ENCODE measurements around the gene ZSCAN29. TPM values are rescaled to one million over a fixed set of nuclear protein-coding genes. Genes with fewer than 3 reads are reported as not detected.
"Not testable (repeated sequence)": the region's sequence is repeated elsewhere in the genome, so short reads cannot be mapped to it uniquely, and the experiment has no call there.

Gene ZSCAN29
- total RNA-seq: 10 to 100 TPM; 23.2 to 26.8 TPM

DNA sequence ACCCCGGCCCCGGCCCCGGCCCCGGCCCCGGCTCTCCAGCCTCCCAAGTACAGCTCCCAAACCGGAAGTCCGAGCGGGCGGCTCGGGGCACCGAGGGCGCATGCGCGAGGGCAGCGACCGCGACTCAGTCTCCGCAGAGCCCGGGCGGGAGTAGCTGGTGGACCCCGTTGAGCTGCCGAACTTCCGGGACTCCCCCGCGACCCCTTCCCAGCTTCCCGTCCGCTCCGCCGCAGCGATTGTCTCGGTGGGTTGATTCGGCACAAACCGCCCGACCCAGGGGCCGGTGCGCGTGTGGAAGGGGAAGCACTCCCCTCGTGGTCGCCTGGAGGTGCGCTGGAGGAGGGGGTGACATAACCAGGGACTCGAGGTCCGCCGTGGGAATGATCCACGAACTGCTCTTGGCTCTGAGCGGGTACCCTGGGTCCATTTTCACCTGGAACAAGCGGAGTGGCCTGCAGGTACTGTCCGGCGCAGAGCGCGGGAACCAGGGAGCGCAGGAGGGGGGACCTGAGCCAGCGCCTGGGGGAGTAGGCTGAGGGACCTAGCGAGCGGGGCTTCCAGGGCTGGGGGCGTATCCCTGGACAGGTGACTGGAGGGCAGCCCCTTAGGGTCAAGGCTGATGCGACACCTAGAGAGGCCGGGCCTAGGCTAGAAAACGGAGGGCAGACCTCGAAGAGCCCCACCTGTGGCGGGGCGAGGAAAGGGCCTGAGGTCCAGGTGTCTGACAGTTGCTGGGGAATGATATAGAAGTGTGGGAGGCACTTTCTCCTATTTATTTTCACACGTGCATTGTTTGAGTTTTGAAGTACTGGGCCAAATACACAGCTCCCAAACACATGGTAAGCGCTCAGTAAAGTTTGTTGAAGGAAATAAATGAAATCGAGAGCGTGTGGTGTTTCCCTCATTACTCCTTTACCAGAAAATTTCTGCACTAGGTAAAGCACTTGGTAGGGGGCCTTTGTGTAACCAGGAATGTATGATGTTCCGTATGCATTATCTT lies at the start of gene ZSCAN29, which contains the start of gene TUBGCP4:
ZSCAN29 (minus strand) TSS at position 69 of the 1,000 bp plus-strand sequence. CDS start 1,130 bp downstream, outside the sequence.
TUBGCP4 (plus strand) TSS at position 127 of the 1,000 bp plus-strand sequence; CDS start at position 381, 254 bp downstream.
- Mint-ChIP-seq H3K4me1 (peaks cover 44% of the 10 kb centered on the region), H3K36me3 (peaks cover 52% of the 10 kb centered on the region), H3K9me3 (peaks cover 28% of the 10 kb centered on the region), H3K27ac (peak within 1 kb of the TSS; percentile 89), H3K4me3 (peak within 1 kb of the TSS; percentile 91), H3K27me3 (no peaks in the 10 kb centered on the region)
- DNase-seq: peak; percentile 88

DNA sequence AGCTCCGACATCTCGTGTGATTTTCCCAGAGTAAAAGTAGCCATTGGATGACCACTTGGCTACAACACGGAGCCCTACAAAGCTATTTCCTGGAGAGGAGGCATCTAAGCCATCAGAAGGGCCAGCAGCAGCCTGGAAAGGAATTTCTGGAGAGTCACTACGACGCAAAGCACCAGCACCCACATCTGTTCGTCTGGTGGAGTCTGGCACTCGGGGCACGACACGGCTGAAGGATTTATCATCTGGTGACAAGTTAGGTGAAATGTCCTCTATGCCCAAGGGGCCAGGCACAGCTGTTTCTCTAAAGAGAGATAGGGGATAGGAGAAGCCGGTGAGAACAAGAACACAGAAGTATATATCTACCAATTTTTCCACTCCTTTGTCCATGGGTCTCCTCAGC lies 49.6 kb upstream of the ZSCAN29 start:
- DNase-seq: no peak
- Mint-ChIP-seq H3K27ac (no peak overlapping the region), H3K4me3 (no peak overlapping the region), H3K36me3 (peaks cover 19% of the 10 kb centered on the region), H3K9me3 (no peaks in the 10 kb centered on the region), H3K27me3 (no peaks in the 10 kb centered on the region), H3K4me1 (peaks cover 9% of the 10 kb centered on the region)

DNA sequence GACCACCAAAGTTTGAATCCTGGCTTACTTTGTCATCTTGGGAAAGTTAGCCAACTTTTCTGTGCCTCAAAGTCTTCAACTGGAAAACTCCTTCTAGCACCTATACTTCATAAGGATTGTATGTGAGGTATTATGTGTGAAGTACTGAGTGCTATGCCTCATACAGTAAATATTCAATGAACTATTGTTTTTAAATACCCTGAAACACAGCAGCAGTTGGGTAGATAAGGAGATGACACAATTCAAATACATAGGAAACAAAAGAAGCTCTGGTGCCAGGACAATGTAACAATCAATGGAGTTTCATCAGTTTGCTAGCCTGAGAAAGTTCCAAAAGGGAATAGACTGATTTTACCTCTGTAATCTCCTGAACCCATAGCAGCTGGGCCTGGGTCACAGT lies 43.4 kb upstream of the ZSCAN29 start:
- Mint-ChIP-seq H3K36me3 (peaks cover 9% of the 10 kb centered on the region), H3K4me3 (no peak overlapping the region), H3K9me3 (no peaks in the 10 kb centered on the region), H3K27ac (peak overlapping the region; percentile 63), H3K27me3 (no peaks in the 10 kb centered on the region), H3K4me1 (no peaks in the 10 kb centered on the region)
- no peak for DNase-seq

DNA sequence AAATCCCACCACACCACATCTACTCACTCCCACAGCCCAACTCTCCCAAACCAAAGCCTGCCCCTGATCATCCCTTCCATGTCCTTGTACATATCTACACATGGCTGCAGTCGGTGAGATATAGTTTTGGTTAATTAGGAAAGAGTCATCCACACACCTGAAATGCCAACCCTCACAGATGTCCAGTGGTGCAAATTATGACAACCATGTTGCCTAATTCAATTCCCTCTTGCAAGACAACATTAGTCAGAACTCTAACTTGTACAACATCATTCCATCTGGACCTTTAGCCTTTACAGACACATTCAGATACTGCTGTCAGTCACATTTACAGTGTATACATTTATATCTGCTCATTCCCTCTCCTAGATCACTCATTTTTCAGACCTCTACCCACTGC lies 41.3 kb upstream of the ZSCAN29 start:
- no peak for DNase-seq
- peaks cover 8% of the 10 kb centered on the region for H3K36me3 Mint-ChIP-seq
- no peak overlapping the region for H3K27ac Mint-ChIP-seq
- H3K4me1 Mint-ChIP-seq: no peaks in the 10 kb centered on the region
- H3K9me3 Mint-ChIP-seq: no peaks in the 10 kb centered on the region
- H3K27me3 Mint-ChIP-seq: no peaks in the 10 kb centered on the region
- H3K4me3 Mint-ChIP-seq: no peak overlapping the region

DNA sequence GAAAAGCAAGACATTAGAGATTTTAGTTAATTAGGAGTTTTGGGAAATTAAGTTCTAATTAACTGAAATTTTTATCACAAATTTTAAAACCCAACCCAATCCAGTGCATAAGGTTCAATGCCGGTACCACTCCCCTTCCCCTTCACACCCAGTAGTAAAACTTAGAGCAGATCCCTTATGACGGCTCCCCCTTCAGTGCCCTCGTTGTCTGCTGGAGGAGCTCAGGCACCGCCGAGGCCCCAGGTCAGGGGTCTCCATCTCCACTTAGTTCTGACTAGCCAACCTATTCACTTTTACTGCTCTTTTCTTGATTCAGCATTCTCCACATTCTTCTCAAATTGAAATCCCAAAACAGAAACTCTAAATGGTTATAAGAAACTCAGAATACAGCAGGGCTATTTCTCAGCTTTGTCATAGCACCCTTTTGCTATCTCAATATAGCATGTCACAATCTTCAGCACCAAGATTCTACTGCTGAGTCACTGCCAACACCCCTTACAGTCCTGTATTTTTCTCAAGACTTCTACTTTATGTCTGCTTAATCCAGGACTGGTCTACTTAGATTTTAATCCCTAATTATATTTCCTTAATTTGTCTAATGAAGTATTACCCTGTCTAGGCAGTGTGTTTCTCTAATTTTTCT lies 39.9 kb upstream of the ZSCAN29 start:
- H3K4me1 Mint-ChIP-seq: no peaks in the 10 kb centered on the region
- H3K27me3 Mint-ChIP-seq: no peaks in the 10 kb centered on the region
- H3K36me3 Mint-ChIP-seq: peaks cover 12% of the 10 kb centered on the region
- no peak overlapping the region for H3K4me3 Mint-ChIP-seq
- peak overlapping the region; percentile 57 for H3K27ac Mint-ChIP-seq
- no peaks in the 10 kb centered on the region for H3K9me3 Mint-ChIP-seq
- DNase-seq: no peak

DNA sequence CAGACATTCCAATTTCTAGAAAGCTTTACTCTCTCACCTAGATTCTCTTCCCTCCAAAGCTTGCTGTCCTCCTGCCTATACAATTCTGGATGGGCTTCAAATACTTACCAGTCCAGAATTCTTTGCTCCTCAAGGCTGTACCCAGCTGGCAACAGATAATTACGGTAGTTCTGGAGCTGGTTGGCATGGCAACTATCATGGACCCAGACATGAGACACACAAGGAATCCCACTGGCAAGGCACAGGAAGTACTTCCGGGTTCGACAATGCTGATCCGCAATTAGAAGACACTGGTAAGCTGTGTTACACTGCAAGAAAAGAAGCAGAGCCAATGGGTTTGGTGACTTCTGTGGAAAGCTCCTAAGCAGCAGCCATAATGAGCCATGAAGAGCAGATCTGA lies 37.9 kb upstream of the ZSCAN29 start:
- DNase-seq: no peak
- H3K4me3 Mint-ChIP-seq: no peak overlapping the region
- H3K9me3 Mint-ChIP-seq: no peaks in the 10 kb centered on the region
- no peaks in the 10 kb centered on the region for H3K4me1 Mint-ChIP-seq
- H3K36me3 Mint-ChIP-seq: peaks cover 20% of the 10 kb centered on the region
- H3K27ac Mint-ChIP-seq: no peak overlapping the region
- no peaks in the 10 kb centered on the region for H3K27me3 Mint-ChIP-seq

DNA sequence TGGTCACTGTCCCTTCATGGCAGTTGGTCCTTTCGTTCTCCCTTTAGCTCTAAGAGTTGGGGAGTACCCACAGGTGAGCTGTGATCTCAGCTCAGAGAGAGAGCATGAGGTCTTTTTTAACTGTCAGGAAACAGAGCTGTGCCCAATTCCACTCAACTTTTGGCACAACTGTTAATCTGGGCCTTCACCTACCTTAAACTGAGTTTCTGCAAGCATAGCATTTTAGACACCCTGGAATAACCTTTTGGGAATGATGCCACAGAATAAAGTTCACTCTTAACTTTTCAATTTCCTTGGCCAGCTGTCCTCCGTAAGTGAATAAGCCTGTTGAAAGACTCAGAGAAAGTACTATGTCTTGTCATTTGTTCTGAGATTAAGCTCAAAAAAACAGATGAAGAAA lies 36.0 kb upstream of the ZSCAN29 start:
- Mint-ChIP-seq H3K27me3 (no peaks in the 10 kb centered on the region), H3K4me3 (no peak overlapping the region), H3K36me3 (peaks cover 24% of the 10 kb centered on the region), H3K4me1 (no peaks in the 10 kb centered on the region), H3K9me3 (no peaks in the 10 kb centered on the region), H3K27ac (no peak overlapping the region)
- no peak for DNase-seq

DNA sequence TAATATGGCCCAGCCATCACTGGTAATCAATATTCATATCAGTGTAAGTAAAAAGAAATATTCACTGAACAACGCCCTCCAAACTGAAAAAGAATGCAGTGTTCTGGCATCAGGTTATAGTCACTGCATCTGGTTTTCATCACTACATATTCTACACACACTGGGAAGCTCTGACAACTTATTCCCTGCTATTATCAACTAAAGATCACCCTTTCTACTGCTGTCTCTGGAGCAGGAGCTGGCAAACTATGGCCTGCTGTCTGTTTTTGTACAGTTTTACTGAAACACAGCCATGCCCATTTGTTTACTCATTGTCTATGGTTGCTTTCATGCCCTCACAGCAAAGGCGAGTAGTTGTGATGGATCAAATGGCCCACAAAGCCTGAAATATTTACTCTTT lies 35.3 kb upstream of the ZSCAN29 start:
- DNase-seq: no peak

DNA sequence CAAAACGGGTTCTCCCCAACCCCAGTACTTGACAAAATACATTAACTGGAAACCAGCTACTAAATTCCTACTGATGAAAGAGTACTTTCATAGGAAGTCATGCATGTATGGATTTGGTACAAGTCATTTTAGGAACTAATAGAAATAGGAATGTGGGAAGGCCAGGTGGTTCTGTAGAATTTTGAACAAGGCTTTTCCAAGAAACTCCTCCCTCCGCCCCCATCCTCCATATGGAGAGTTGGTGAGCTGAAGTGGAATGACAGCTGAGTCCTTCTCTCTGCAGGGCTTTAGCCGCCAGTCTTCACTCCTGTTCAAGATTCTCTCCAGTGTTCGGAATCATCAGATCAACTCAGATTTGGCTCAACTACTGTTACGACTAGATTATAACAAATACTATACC lies 33.3 kb upstream of the ZSCAN29 start:
- no peak for DNase-seq
- Mint-ChIP-seq H3K9me3 (no peaks in the 10 kb centered on the region), H3K27ac (peak overlapping the region; percentile 10)

More for the DNA sequence above, 35.3 kb upstream of the ZSCAN29 start:
- Mint-ChIP-seq H3K4me3 (no peak overlapping the region), H3K9me3 (no peaks in the 10 kb centered on the region), H3K27ac (no peak overlapping the region), H3K27me3 (no peaks in the 10 kb centered on the region), H3K36me3 (peaks cover 28% of the 10 kb centered on the region), H3K4me1 (no peaks in the 10 kb centered on the region)

DNA sequence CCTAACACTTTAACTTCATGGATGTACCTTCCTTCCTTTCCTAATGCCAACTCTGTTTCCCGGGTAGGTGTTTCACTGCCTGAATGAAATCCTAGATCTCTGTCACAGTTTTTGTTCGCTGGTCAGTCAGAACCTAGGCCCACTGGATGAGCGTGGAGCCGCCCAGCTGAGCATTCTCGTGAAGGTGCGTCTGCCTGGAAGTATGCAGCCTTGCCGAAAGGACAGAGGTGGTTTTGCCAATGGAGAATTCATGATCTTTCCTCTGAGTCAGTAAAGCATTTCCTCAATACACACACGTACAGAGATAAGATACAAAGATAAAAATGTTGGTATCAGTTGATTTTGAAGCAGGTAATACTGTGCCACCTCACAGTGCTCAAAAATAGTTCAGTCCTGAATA lies 32.8 kb upstream of the ZSCAN29 start:
- no peaks in the 10 kb centered on the region for H3K27me3 Mint-ChIP-seq
- H3K9me3 Mint-ChIP-seq: no peaks in the 10 kb centered on the region
- H3K36me3 Mint-ChIP-seq: peaks cover 28% of the 10 kb centered on the region

More for the DNA sequence above, 33.3 kb upstream of the ZSCAN29 start:
- H3K4me1 Mint-ChIP-seq: no peaks in the 10 kb centered on the region
- no peak overlapping the region for H3K4me3 Mint-ChIP-seq
- peaks cover 28% of the 10 kb centered on the region for H3K36me3 Mint-ChIP-seq
- H3K27me3 Mint-ChIP-seq: no peaks in the 10 kb centered on the region

DNA sequence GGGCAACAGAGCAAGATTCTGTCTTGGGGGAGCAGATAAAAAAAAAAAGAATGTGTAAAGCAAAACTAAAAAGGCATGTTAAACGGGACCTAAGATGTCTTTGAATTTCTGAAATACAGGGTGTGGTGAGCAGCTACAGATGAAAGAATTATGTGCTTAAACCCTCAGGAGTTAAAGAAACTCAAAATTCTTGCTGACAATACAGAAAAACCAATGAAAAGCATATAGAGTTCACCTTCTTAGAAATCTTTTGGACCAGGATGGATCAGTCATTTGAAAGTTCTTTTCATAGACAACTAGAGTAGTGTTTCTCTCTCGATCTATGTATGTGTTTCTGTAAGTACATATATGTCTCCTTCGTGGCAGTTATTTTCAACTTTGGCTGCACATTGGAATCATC lies 31.4 kb upstream of the ZSCAN29 start:
- Mint-ChIP-seq H3K4me3 (no peak overlapping the region), H3K9me3 (no peaks in the 10 kb centered on the region), H3K36me3 (peaks cover 34% of the 10 kb centered on the region), H3K4me1 (no peaks in the 10 kb centered on the region), H3K27me3 (no peaks in the 10 kb centered on the region), H3K27ac (no peak overlapping the region)
- no peak for DNase-seq

More for the DNA sequence above, 32.8 kb upstream of the ZSCAN29 start:
- H3K4me3 Mint-ChIP-seq: no peak overlapping the region
- H3K27ac Mint-ChIP-seq: no peak overlapping the region
- no peaks in the 10 kb centered on the region for H3K4me1 Mint-ChIP-seq
- DNase-seq: no peak

DNA sequence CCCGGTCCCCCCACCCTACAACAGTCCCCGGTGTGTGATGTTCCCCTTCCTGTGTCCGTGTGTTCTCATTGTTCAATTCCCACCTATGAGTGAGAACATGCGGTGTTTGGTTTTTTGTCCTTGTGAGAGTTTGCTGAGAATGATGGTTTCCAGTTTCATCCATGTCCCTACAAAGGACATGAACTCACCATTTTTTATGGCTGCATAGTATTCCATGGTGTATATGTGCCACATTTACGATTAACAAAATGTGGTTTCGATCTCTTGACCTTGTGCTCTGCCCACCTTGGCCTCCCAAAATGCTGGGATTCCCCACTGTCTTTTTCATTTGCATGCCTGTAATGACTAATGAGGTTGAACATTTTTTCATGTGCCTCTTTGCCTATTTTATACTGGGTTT lies 22.7 kb upstream of the ZSCAN29 start:
- not testable (repeated sequence) for DNase-seq, H3K9me3 Mint-ChIP-seq, H3K27ac Mint-ChIP-seq, H3K4me1 Mint-ChIP-seq, H3K27me3 Mint-ChIP-seq, H3K4me3 Mint-ChIP-seq
- H3K36me3 Mint-ChIP-seq: peaks cover 40% of the 10 kb centered on the region

DNA sequence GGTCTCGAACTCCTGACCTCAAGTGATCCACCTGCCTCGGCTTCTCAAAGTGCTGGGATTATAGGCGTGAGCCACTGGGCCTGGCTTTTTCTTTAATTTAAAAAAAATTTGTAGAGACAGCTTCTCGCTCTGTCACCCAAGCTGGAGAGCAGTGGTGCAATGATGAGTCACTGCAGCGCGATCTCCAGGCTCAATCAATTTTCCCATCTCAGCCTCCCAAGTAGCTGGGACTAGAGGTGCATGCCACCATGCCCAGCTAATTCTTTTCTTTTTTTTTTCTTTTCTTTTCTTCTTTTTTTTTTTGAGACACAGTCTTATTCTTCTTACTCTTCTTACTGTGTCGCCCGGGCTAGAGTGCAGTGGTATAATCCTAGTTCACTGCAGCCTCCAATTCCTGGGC lies 19.9 kb upstream of the ZSCAN29 start:
- Mint-ChIP-seq H3K27me3 (no peaks in the 10 kb centered on the region), H3K4me1 (no peaks in the 10 kb centered on the region), H3K9me3 (no peaks in the 10 kb centered on the region), H3K4me3 (no peak overlapping the region), H3K36me3 (peaks cover 39% of the 10 kb centered on the region), H3K27ac (no peak overlapping the region)
- DNase-seq: no peak

DNA sequence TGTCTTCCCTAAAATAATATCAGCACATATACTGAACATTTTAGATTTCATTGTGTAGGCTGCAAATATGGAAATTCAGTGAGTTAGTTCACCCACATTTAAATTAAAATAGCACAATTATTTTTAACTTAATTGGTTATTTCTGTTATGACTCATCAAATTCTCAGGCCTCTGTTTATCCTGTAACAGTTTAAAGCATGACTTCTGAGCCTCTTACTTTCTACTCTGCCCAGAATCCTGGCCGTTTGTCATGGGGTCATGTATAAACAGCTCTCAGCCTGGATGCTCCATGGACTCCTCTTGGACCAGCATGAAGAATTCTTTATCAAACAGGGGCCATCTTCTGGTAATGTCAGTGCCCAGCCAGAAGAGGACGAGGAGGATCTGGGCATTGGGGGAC lies 12.2 kb upstream of the ZSCAN29 start:
- DNase-seq: no peak
- H3K27me3 Mint-ChIP-seq: no peaks in the 10 kb centered on the region
- no peaks in the 10 kb centered on the region for H3K4me1 Mint-ChIP-seq
- H3K36me3 Mint-ChIP-seq: peaks cover 38% of the 10 kb centered on the region
- no peaks in the 10 kb centered on the region for H3K9me3 Mint-ChIP-seq
- H3K27ac Mint-ChIP-seq: no peak overlapping the region
- H3K4me3 Mint-ChIP-seq: no peak overlapping the region

DNA sequence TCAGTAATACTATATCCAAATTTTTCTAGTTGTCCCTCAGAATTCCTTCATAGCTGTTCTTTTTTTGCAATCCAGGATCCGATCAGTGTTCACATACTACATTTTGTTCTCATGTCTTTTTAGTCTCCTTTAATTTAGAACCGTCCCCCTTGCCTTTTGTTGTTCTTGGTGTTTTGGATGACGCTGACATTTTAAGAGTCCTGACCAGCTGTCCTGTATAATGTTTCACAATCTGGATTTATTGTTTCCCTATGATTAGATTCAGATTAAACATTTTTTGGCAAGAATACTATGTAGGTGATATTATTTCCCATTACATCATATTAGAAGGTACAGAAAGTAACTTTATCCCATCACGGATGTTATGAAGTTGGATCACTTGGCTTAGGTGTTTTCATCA lies 11.5 kb upstream of the ZSCAN29 start:
- H3K27ac Mint-ChIP-seq: no peak overlapping the region
- peaks cover 43% of the 10 kb centered on the region for H3K36me3 Mint-ChIP-seq

More for the DNA sequence above, 11.5 kb upstream of the ZSCAN29 start:
- no peaks in the 10 kb centered on the region for H3K9me3 Mint-ChIP-seq
- no peak for DNase-seq
- no peaks in the 10 kb centered on the region for H3K27me3 Mint-ChIP-seq
- no peak overlapping the region for H3K4me3 Mint-ChIP-seq
- no peaks in the 10 kb centered on the region for H3K4me1 Mint-ChIP-seq

Measured in activated naive CD8-positive, alpha-beta T cell treated with anti-CD3 and anti-CD28 coated beads for 36 hours (primary cell).